IMR-90 (cell line): ENCODE data around the gene CLK4. TPM values are rescaled to one million over a fixed set of nuclear protein-coding genes. Genes with fewer than 3 reads are reported as not detected.

ENCODE experiments used
- ATAC-seq: fragments of 200-7000 bp; cut with Tn5 transposase; 2 replicates; pipeline ENCODE4 v1.9.1; 2020; ENCODE audit warnings: low read depth, mild to moderate bottlenecking, moderate library complexity
- BruUV-seq: library from RNA; stranded (reverse); fragments of 400-500 nt; replicated peaks from 2 replicates; lab custom pipeline; 2021; lab: Mats Ljungman, UMichigan
- CTCF ChIA-PET: fragments of 300-600 bp; formaldehyde crosslinking; extraction: SDS; loops from one replicate; lab custom pipeline; 2021; ENCODE audit warnings: antibody characterized with exemption; lab: Yijun Ruan, JAX
- POLR2A ChIA-PET: fragments of 300-600 bp; sonication (Branson Sonifier 250); formaldehyde crosslinking; loops from one replicate; lab custom pipeline; 2022; ENCODE audit warnings: antibody characterized with exemption; ENCODE audit not compliant: unreplicated experiment; lab: Charles Lee
- DNase-seq: peaks from one replicate; pipeline ENCODE4 v3.0.0; 2013
- H2AFZ ChIP-seq: replicated peaks from 2 replicates; pipeline ENCODE3; 2013; ENCODE audit warnings: low read length, mild to moderate bottlenecking; ENCODE audit not compliant: poor library complexity
- H2AK5ac ChIP-seq: 2 replicates; pipeline ENCODE4 v1.6.1; 2013; ENCODE audit warnings: low read depth, low read length, inconsistent platforms
- H2AK9ac ChIP-seq: replicated peaks from 2 replicates; pipeline ENCODE3; 2013; ENCODE audit warnings: mild to moderate bottlenecking, low read depth, low read length, moderate library complexity; ENCODE audit not compliant: poor library complexity
- H2BK120ac ChIP-seq: 2 replicates; pipeline ENCODE4 v1.6.1; 2013; ENCODE audit warnings: low read depth, low read length, inconsistent platforms
- H2BK15ac ChIP-seq: 3 replicates; pipeline ENCODE4 v1.6.1; 2013; ENCODE audit warnings: low read depth, low read length, inconsistent platforms
- H2BK20ac ChIP-seq: 2 replicates; pipeline ENCODE4 v1.6.1; 2013; ENCODE audit warnings: low read depth, mild to moderate bottlenecking, inconsistent platforms, low read length, moderate library complexity
- H2BK5ac ChIP-seq: 2 replicates; pipeline ENCODE4 v1.6.1; 2013; ENCODE audit warnings: mild to moderate bottlenecking, low read depth, low read length, inconsistent platforms; ENCODE audit not compliant: poor library complexity, severe bottlenecking
- H3K14ac ChIP-seq: replicated peaks from 2 replicates; pipeline ENCODE4 v1.6.1; 2013; ENCODE audit warnings: low read depth, low read length, inconsistent platforms
- H3K18ac ChIP-seq: 2 replicates; pipeline ENCODE4 v1.6.1; 2013; ENCODE audit warnings: low read depth, low read length, control low read depth
- H3K23ac ChIP-seq: 2 replicates; pipeline ENCODE4 v1.6.1; 2013; ENCODE audit warnings: low read depth, low read length, inconsistent platforms
- H3K27ac ChIP-seq: 2 replicates; pipeline ENCODE4 v1.5.1; 2013; ENCODE audit warnings: mild to moderate bottlenecking, control low read depth, low read length; ENCODE audit not compliant: insufficient read depth
- H3K27me3 ChIP-seq: 2 replicates; pipeline ENCODE4 v1.6.1; 2013; ENCODE audit warnings: low read length; ENCODE audit not compliant: control insufficient read depth, insufficient read depth
- H3K36me3 ChIP-seq: 2 replicates; pipeline ENCODE4 v1.6.1; 2013; ENCODE audit warnings: low read length, mixed read lengths; ENCODE audit not compliant: control insufficient read depth, insufficient read depth
- H3K4ac ChIP-seq: 2 replicates; pipeline ENCODE4 v1.6.1; 2013; ENCODE audit warnings: low read depth, low read length, inconsistent platforms
- H3K4me1 ChIP-seq: 2 replicates; pipeline ENCODE4 v1.6.1; 2013; ENCODE audit warnings: low read length, mixed read lengths; ENCODE audit not compliant: control insufficient read depth, insufficient read depth
- H3K4me2 ChIP-seq: 2 replicates; pipeline ENCODE4 v1.6.1; 2013; ENCODE audit warnings: low read depth, mild to moderate bottlenecking, control low read depth, low read length, moderate library complexity
- H3K4me3 ChIP-seq: 2 replicates; pipeline ENCODE4 v1.5.1; 2013; ENCODE audit warnings: low read depth, mild to moderate bottlenecking, control low read depth, low read length, moderate library complexity; ENCODE audit not compliant: insufficient read depth
- H3K56ac ChIP-seq: 2 replicates; pipeline ENCODE4 v1.6.1; 2013; ENCODE audit warnings: low read length, inconsistent platforms; ENCODE audit not compliant: insufficient read depth; ENCODE audit errors: extremely low read depth
- H3K79me1 ChIP-seq, 2 experiments: 2 replicates each; pipeline ENCODE4 v1.6.1; 2013; ENCODE audit warnings: low read length in 2 of 2, inconsistent platforms in 1 of 2, low read depth in 1 of 2
- H3K9ac ChIP-seq: 2 replicates; pipeline ENCODE4 v1.6.1; 2013; ENCODE audit warnings: low read depth, low read length, control low read depth
- H3K9me1 ChIP-seq: 2 replicates; pipeline ENCODE4 v1.6.1; 2013; ENCODE audit warnings: low read length, inconsistent platforms; ENCODE audit not compliant: insufficient read depth
- H3K9me3 ChIP-seq: 2 replicates; pipeline ENCODE4 v1.6.1; 2013; ENCODE audit warnings: low read length; ENCODE audit not compliant: control insufficient read depth, insufficient read depth
- H4K20me1 ChIP-seq: 2 replicates; pipeline ENCODE4 v1.6.1; 2013; ENCODE audit warnings: low read length, inconsistent platforms; ENCODE audit not compliant: insufficient read depth
- H4K5ac ChIP-seq: 2 replicates; pipeline ENCODE4 v1.6.1; 2013; ENCODE audit warnings: mild to moderate bottlenecking, low read depth, low read length, control low read depth
- H4K8ac ChIP-seq, 2 experiments: 2 replicates each; pipeline ENCODE4 v1.6.1; 2013; ENCODE audit warnings: low read depth in 2 of 2, low read length in 2 of 2, control low read depth in 1 of 2, inconsistent platforms in 1 of 2
- H4K91ac ChIP-seq: 2 replicates; pipeline ENCODE4 v1.6.1; 2013; ENCODE audit warnings: low read depth, low read length, inconsistent platforms; ENCODE audit not compliant: insufficient read depth
- CEBPB ChIP-seq: IDR thresholded peaks from 2 replicates; pipeline ENCODE4 v1.6.1; 2012; ENCODE audit warnings: low read depth, low read length, improper control_type of control experiment
- MXI1 ChIP-seq: IDR thresholded peaks from 2 replicates; pipeline ENCODE4 v1.6.1; 2012; ENCODE audit warnings: low read depth, mild to moderate bottlenecking, low read length, moderate library complexity, borderline replicate concordance
- RAD21 ChIP-seq: IDR thresholded peaks from 2 replicates; pipeline ENCODE4 v1.6.1; 2012; ENCODE audit warnings: low read length, improper control_type of control experiment
- WGBS, 2 experiments: methylation state at CpG; one replicate each; pipeline versions ENCODE4 v1.1.5 to v1.1.7; 2013; ENCODE audit warnings: missing lambda C conversion rate in 2 of 2; ENCODE audit not compliant: insufficient read length in 1 of 2; ENCODE audit errors: extremely low coverage in 2 of 2; 5-methylcytosine and 5-hydroxymethylcytosine counted together
- dilution Hi-C: fragments of 300-500 bp; cut with HindIII; formaldehyde crosslinking; loops from one replicate; pipeline ENCODE4 v1.14.3; 2018; ENCODE audit warnings: low sequenced_read_pairs; ENCODE audit not compliant: unreplicated experiment
- in situ Hi-C: fragments of 300-500 bp; cut with MboI; formaldehyde crosslinking; loops from 3 replicates; pipeline ENCODE4 v1.14.3; 2019; ENCODE audit warnings: low sequenced_read_pairs, inconsistent platforms, mixed read lengths
- intact Hi-C: fragments of 100-400 bp; cut with micrococcal nuclease; formaldehyde crosslinking; loops from 2 replicates; pipeline ENCODE4 v1.10.0; 2022
- polyA plus RNA-seq, 3 experiments: library from polyadenylated mRNA; depleted of rRNA; stranded (reverse); fragments of >200 nt; gene quantifications; 2 replicates each; pipeline ENCODE4 v1.2.3, GENCODE V29; 2012; ENCODE audit warnings: low replicate concordance in 1 of 3
- total RNA-seq: library from RNA; depleted of rRNA; stranded (reverse); fragments of >200 nt; gene quantifications from 2 replicates; pipeline ENCODE4 v1.2.3, GENCODE V29; 2012

CLK4 gene
- total and polyA plus RNA-seq, 2 of the 4 experiments (the other 2 are of a cell fraction), result 8.2 to 11.9 TPM

GRCh38 chr5:178625679-178626483, 969 bp downstream of the CLK4 start:
- intact Hi-C loops, result loop anchor here (2.0 to 10.0 kb wide), 6 partner anchors 23 to 929 kb away; partner anchors contain the start of genes PHYKPL, RUFY1, ZNF354A and ZNF354B
- DNase-seq, result no peak
- H3K79me1 ChIP-seq, result peaks cover 0 to 8% of the 10 kb centered on the region in 2 experiments; a peak in 2 of 4 replicates
- H4K5ac ChIP-seq, result no peak overlapping the region
- no TSS peak for BruUV-seq
- H2BK20ac ChIP-seq, result no peak overlapping the region
- in situ Hi-C loops, result no loop called here
- H3K4me1 ChIP-seq, result peaks cover 2% of the 10 kb centered on the region; the same call in 1 of the 2 replicates
- peaks cover 5% of the 10 kb centered on the region for H3K36me3 ChIP-seq
- H2BK5ac ChIP-seq, result peak overlapping the region; percentile 61
- H3K14ac ChIP-seq, result peak overlapping the region; percentile 35
- peak overlapping the region; percentile 37; the same call in 1 of the 2 replicates for H3K18ac ChIP-seq
- peak overlapping the region; percentile 92 for H3K4me3 ChIP-seq
- H3K9ac ChIP-seq, result peak overlapping the region; percentile 99
- POLR2A ChIA-PET, result no interaction called here
- CTCF ChIA-PET, result interaction anchor here (0.6 kb wide), 1 partner anchor 76 kb away, joined by 3 read pairs; no protein-coding TSS in a partner anchor
- H3K9me1 ChIP-seq, result no peaks in the 10 kb centered on the region; the same call in 1 of the 2 replicates
- no peak overlapping the region for H4K8ac ChIP-seq
- H3K27me3 ChIP-seq, result no peaks in the 10 kb centered on the region
- peak overlapping the region; percentile 97 for H2AFZ ChIP-seq
- peak overlapping the region; percentile 95 for H2AK9ac ChIP-seq
- no peaks in the 10 kb centered on the region for H3K9me3 ChIP-seq
- peak; percentile 14 for ATAC-seq
- dilution Hi-C loops, result no loop called here
- H3K27ac ChIP-seq, result peak overlapping the region; percentile 98
- H3K4me2 ChIP-seq, result peak overlapping the region; percentile 89
- H2BK120ac ChIP-seq, result no peak overlapping the region
- H3K56ac ChIP-seq, result peak overlapping the region; percentile 59
- H3K4ac ChIP-seq, result peak overlapping the region; percentile 78
- H4K91ac ChIP-seq, result no peak overlapping the region; the same call in 1 of the 2 replicates
- H2BK15ac ChIP-seq, result no peak overlapping the region
- H3K23ac ChIP-seq, result peak overlapping the region; percentile 57
- peaks cover 25% of the 10 kb centered on the region for H4K20me1 ChIP-seq
- WGBS, 2 experiments, result 0% methylated on average over 9 of the region's 23 CpGs; no CpG with 5 or more reads in 1 of the 2 experiments
- TF ChIP-seq CEBPB, result 0 out of 2 replicates have a peak, but pooled peaks have one; percentile 30
- TF ChIP-seq RAD21, result no peak
- TF ChIP-seq MXI1, result 0 out of 2 replicates have a peak, but pooled peaks have one; percentile 14
- no peak overlapping the region for H2AK5ac ChIP-seq
